HG03354 (cell line): ENCODE measurements around the gene RDH11.
"Not testable (repeated sequence)": the region's sequence is repeated elsewhere in the genome, so short reads cannot be mapped to it uniquely, and the experiment has no call there.

Experiments
- ATAC-seq: cut with Tn5 transposase; IDR thresholded peaks from one replicate; pipeline ENCODE4 v1.9.1; 2021; ENCODE audit warnings: mild to moderate bottlenecking; ENCODE audit not compliant: unreplicated experiment, poor library complexity, severe bottlenecking

The RDH11 gene, protein sequence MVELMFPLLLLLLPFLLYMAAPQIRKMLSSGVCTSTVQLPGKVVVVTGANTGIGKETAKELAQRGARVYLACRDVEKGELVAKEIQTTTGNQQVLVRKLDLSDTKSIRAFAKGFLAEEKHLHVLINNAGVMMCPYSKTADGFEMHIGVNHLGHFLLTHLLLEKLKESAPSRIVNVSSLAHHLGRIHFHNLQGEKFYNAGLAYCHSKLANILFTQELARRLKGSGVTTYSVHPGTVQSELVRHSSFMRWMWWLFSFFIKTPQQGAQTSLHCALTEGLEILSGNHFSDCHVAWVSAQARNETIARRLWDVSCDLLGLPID

DNA sequence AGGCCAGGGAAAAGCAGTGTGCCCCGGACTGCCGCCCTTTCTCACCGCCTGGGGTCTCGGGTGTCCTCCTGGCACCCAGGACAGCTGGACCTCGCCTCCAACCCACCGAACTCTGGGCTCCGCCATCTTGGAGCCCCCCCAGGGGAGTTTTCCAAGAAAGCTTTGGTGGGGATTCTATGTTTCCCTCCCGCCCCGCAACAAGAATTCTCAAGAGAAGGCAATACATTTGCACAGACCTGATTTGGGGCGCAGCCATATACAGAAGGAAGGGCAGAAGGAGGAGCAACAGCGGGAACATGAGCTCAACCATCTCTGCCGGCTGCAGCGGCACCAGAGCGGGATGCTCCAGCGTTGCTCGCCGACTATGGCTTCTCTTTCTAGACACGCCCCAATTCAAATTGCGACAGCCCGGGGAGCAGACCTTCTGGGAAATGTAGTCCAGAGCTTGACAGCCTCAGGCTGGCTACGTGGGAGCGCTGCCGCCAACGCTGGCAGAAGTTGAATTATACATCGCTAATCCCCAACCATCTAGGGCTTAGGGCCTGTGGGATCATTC, at the start of gene RDH11:
Gene RDH11, minus strand, starts transcription at position 371 of the 556 bp plus-strand sequence. Its CDS starts 61 bp downstream, at position 310.
- peak; percentile 90 for ATAC-seq

DNA sequence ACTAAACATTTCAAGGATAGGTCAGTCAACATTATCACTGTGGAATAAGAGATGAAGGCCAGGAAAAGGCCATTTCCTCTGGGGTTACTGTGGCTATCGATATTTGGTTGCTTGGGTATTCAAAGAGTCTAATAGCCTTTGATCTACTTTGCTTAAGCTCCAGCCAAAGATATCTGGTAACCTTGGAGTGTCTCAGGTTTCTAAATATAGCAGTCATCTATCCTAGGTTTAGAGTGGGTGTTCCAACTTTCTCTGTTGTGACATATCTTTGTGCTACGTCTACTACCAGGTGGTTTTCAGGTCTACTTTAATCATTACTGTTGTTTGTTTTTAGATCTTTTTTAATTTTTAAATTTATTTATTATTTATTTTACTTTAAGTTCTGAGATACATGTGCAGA, 48.5 kb upstream of the RDH11 start:
- no peak for ATAC-seq

GRCh38 chr14:67738740-67739504, 43.4 kb upstream of the RDH11 start:
- no peak for ATAC-seq

GRCh38 chr14:67736771-67737170, 41.2 kb upstream of the RDH11 start:
- ATAC-seq = no peak

DNA sequence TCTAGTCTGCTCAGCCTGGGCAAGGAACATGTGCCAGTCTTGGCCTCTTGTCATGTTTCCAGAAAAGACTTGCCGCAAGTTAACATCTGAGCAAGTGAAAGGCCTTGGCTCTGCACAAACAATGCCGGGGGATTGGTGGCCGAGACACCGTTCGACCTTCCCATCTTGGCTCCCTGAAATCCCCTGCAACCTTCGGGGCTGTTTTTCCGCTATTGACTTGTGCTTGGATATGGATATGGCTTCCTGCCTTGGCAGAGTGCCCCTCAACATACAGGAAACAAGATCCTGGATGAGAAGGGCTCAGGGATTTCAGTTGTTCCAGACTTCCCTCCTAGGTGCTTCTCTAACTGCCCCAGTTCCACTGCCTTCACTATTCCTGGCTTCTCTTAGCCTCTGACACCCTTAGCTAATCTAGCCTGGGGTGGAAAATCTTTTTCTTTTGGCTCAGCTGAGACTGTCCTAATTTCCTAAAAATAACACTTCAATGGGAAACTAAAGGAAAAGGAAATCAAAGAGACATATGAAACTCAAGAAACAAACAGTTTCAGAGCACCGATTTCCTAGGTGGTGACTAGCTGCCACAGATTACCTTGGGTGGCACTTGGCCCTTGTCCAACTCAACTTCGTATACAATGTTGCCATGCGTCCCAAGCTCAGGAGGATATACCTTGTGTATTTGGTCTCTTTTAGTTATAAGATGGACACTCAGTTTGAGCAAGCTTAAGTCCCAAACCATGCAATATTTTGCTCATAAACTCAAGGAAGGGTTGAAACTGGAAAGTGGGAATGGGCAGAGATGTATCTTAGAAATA, 40.0 kb upstream of the RDH11 start:
- ATAC-seq = no peak

- ATAC-seq = no peak
Measured at GRCh38 chr14:67734675-67735074, 39.1 kb upstream of the RDH11 start.

DNA sequence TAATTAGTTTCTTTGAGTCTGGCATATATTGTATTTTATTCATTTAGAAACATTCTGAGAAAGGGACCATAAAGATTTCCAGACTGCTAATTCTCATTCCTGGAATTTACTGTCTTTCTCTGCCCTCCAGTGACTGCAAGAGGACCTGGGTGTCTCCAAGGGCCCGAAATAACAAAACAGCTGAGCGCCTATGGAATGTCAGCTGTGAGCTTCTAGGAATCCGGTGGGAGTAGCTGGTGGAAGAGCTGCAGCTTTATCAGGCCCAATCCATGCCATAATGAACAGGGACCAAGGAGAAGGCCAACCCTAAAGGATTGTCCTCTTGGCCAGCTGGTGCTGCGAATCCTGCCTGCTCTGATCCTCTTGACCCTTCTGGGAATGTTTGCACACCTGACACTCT, 38.1 kb upstream of the RDH11 start:
- no peak for ATAC-seq

- no peak for ATAC-seq
Measured at GRCh38 chr14:67729072-67729885, 33.7 kb upstream of the RDH11 start.

DNA sequence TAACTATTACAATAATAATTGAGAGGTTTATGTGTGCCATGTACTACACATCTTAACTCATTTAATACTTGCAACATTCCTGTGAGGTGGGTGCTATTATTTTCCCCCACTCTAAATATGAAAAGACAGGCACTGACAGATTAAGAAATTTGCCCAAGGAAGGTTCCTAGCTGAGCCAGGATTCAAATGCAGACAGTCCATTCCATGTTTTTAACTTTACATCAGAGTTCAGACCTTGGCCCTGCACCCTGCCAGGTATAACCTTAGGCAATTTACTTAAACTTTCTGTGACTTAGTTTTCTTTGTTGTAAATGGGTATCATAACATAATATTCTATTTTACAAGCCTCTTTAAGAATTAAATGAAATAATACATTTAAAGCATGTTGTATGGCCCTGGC, 32.7 kb upstream of the RDH11 start:
- no peak for ATAC-seq

GRCh38 chr14:67727361-67727760, 31.8 kb upstream of the RDH11 start:
- no peak for ATAC-seq

- ATAC-seq = no peak
Measured at GRCh38 chr14:67725171-67725570, 29.6 kb upstream of the RDH11 start.

DNA sequence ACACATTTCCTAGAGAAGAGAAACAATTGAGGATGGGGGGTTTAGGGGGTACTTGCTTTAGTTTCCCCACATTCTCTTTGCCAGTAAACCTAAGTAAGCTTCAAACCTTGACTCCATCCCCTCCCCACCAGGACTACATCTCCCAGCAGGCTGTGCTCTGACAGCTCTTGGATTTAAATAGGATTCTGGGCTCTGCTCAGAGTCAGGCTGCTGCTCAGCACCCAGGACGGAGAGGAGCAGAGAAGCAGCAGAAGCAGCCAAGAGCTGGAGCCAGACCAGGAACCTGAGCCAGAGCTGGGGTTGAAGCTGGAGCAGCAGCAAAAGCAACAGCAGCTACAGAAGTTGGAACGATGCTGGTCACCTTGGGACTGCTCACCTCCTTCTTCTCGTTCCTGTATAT, 26.7 kb upstream of the RDH11 start:
- ATAC-seq = no peak

- no peak for ATAC-seq
Measured at GRCh38 chr14:67721875-67722274, 26.3 kb upstream of the RDH11 start.

- ATAC-seq = no peak
Measured at GRCh38 chr14:67719866-67720265, 24.3 kb upstream of the RDH11 start.

DNA sequence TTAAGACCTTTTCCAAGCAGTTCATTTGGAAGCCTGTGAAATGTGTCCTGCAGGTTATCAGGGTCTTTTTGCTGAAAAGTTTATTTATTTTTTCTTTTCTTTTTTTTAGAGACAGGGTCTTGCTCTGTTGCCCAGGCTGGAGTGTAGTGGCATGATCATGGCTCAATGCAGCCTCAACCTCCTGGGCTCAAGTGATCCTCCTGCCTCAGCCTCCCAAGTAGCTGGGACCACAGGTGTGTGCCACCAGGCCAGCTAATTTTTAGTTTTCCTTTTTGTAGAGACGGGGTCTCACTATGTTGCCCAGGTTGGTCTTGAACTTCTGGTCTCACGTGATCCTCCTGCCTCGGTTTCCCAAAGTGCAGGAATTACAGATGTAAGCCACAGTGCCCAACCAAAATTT, 23.8 kb upstream of the RDH11 start:
- ATAC-seq = not testable (repeated sequence)

- no peak for ATAC-seq
Measured at GRCh38 chr14:67718265-67718664, 22.7 kb upstream of the RDH11 start.

DNA sequence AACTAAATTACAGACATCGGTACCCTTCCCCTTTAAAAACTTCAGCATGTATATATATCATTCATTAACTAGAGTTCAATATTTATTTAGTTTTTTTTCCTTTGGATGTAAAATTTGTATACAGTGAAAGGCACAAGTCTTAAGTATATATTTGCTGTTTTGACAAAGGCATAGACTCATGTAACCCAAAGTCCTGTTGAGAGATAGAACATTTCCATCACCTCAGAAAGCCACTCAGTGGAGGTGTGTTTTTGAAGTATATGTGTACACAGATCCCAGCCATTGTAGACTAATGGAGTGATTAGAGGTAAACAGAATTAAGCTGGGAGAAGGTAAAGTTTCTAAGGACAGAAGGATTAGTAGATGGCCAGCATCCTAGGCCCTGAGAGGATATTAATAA, 21.5 kb upstream of the RDH11 start:
- no peak for ATAC-seq

DNA sequence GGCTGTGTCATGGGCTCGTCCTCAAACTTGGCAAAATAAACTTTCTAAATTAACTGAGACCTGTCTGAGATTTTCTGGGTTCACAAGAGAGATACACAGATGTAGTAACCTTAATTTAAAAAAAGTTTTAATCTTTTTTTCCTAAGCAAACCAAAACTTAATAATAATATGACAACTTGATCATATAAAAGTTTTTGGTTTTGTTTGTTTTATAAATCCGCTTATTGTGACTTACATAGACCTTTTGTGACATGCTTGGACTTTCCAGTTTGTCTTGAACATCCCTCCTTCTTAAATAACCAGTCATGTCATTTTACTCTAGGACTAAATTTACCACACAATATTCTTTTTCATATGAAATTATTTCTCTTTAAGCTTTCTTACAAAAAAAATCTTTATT, 14.6 kb upstream of the RDH11 start:
- no peak for ATAC-seq

DNA sequence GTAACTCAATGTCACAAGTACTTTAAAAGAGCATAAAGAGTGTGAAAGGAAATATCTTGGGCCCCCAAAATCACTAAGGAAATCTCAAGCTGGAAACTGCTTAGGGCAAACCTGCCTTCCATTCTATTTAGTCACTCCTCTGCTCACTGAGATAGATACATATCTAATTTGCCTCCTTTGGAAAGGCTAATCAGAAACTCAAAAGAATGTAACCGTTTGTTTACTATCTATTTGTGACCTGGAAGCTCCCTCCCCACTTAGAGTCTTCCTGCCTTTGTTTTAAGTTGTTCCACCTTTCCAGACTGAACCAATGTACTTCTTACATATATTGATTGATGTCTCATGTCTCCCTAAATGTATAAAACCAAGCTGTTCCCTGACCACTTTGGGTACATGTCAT, 14.2 kb upstream of the RDH11 start:
- ATAC-seq = not testable (repeated sequence)
